SH-SY5Y (cell line): ENCODE results near the gene SLC23A3.

ENCODE experiments used
- GATA2 ChIP-seq: IDR thresholded peaks from 2 replicates; pipeline ENCODE4 v1.6.1; 2011; ENCODE audit warnings: mild to moderate bottlenecking, low read depth, low read length
- GATA3 ChIP-seq: IDR thresholded peaks from 2 replicates; pipeline ENCODE4 v1.6.1; 2011; ENCODE audit warnings: low read depth, mild to moderate bottlenecking, low read length, moderate library complexity

GRCh38 chr2:219122202-219122980, 47.4 kb downstream of the SLC23A3 start:
- no peak for TF ChIP-seq GATA2
- TF ChIP-seq GATA3 = no peak
